GM12878 (cell line): ENCODE data around the gene DENND1C. TPM values are rescaled to one million over a fixed set of nuclear protein-coding genes. Genes with fewer than 3 reads are reported as not detected.
A peak's percentile ranks its signal among the peaks of the same experiment; 100 is the strongest.

Experiments
- BCLAF1 ChIP-seq: fragments of 450-650 bp; IDR thresholded peaks from 2 replicates; pipeline ENCODE4 v1.6.1; 2017; ENCODE audit warnings: antibody characterized with exemption, mild to moderate bottlenecking, moderate library complexity
- CBX3 ChIP-seq: fragments of 200-600 bp; sonication (generic); IDR thresholded peaks from 2 replicates; pipeline ENCODE4 v1.6.1; 2016; ENCODE audit warnings: low read depth, borderline replicate concordance
- CEBPZ ChIP-seq: fragments of 150-350 bp; IDR thresholded peaks from 2 replicates; pipeline ENCODE4 v1.6.1; 2016; ENCODE audit warnings: low read depth, low read length
- CHD1 ChIP-seq: IDR thresholded peaks from 2 replicates; pipeline ENCODE4 v1.6.1; 2012; ENCODE audit warnings: low read depth, low read length, improper control_type of control experiment
- CREM ChIP-seq: IDR thresholded peaks from 2 replicates; pipeline ENCODE4 v1.6.1; 2014; ENCODE audit warnings: antibody characterized with exemption, low read depth
- CUX1 ChIP-seq: IDR thresholded peaks from 2 replicates; pipeline ENCODE4 v1.6.1; 2012; ENCODE audit warnings: improper control_type of control experiment, low read depth, low read length; ENCODE audit not compliant: insufficient replicate concordance
- FOXK2 ChIP-seq: fragments of 450-650 bp; IDR thresholded peaks from 2 replicates; pipeline ENCODE4 v1.6.1; 2017; ENCODE audit warnings: mild to moderate bottlenecking, moderate library complexity
- HDAC2 ChIP-seq: fragments of 200-600 bp; sonication (generic); IDR thresholded peaks from 2 replicates; pipeline ENCODE4 v1.6.1; 2017
- LARP7 ChIP-seq: fragments of 450-650 bp; IDR thresholded peaks from 2 replicates; pipeline ENCODE4 v1.6.1; 2017; ENCODE audit warnings: mild to moderate bottlenecking
- NFIC ChIP-seq: IDR thresholded peaks from 2 replicates; pipeline ENCODE4 v1.6.1; 2012; ENCODE audit warnings: low read depth, mild to moderate bottlenecking, inconsistent platforms, low read length, moderate library complexity
- NFYB ChIP-seq: IDR thresholded peaks from 2 replicates; pipeline ENCODE4 v1.6.1; 2011; ENCODE audit warnings: low read depth, mild to moderate bottlenecking, low read length, improper control_type of control experiment, moderate library complexity; ENCODE audit not compliant: insufficient read depth
- NR2C1 ChIP-seq: fragments of 450-650 bp; IDR thresholded peaks from 2 replicates; pipeline ENCODE4 v1.6.1; 2017; ENCODE audit warnings: antibody characterized with exemption, mild to moderate bottlenecking, moderate library complexity
- RFX5 ChIP-seq: IDR thresholded peaks from 2 replicates; pipeline ENCODE4 v1.6.1; 2011; ENCODE audit warnings: low read depth, low read length, improper control_type of control experiment
- SP1 ChIP-seq: IDR thresholded peaks from one replicate; pipeline ENCODE4 v1.6.1; 2011; ENCODE audit warnings: low read depth, low read length
- STAT1 ChIP-seq: fragments of 450-650 bp; conservative IDR thresholded peaks from 2 replicates; pipeline ENCODE4 v1.6.1; 2014; ENCODE audit warnings: antibody characterized with exemption, mild to moderate bottlenecking
- TCF12 ChIP-seq: IDR thresholded peaks from 2 replicates; pipeline ENCODE4 v1.6.1; 2011; ENCODE audit warnings: low read depth, mild to moderate bottlenecking, low read length
- YY1 ChIP-seq: IDR thresholded peaks from 2 replicates; pipeline ENCODE4 v1.6.1; 2011; ENCODE audit warnings: low read depth, mild to moderate bottlenecking, low read length
- ZBTB33 ChIP-seq: fragments of 450-650 bp; IDR thresholded peaks from 2 replicates; pipeline ENCODE4 v1.6.1; 2017; ENCODE audit warnings: mild to moderate bottlenecking
- polyA plus RNA-seq, 11 experiments: library from polyadenylated mRNA; depleted of rRNA in 4 of 11; unstranded in 6 of 11; stranded (reverse) in 5 of 11; fragments of >200 nt; fragmentation: Nextera tagmentation in 4 of 11; fragmentation: Illumina TruSeq in 1 of 11; extraction: Ambion mirVana in 4 of 11; extraction: Trizol in 1 of 11; gene quantifications; 1 replicate in 1 of 11; 2 replicates in 10 of 11; pipeline versions ENCODE4 v1.2.1 to v1.2.3, GENCODE V29; 2011 to 2016; ENCODE audit warnings: inconsistent platforms in 2 of 11, missing spikeins in 2 of 11, low read depth in 1 of 11
- total RNA-seq, 4 experiments: library from RNA; depleted of rRNA in 3 of 4; stranded (reverse); fragments of >200 nt in 3 of 4; fragmentation: Illumina TruSeq in 1 of 4; extraction: Trizol in 1 of 4; gene quantifications; 2 replicates each; pipeline versions ENCODE4 v1.2.1 to v1.2.3, GENCODE V29; 2013 to 2021

Gene DENND1C
- total and polyA plus RNA-seq, 10 of the 15 experiments (the other 5 are each of a cell fraction or from before 2014, with no cell fraction given): 2.4 to 54.3 (median 32.7) TPM

- no peak for TF ChIP-seq TCF12
- peak; percentile 65; the same call in 1 of the 2 replicates for TF ChIP-seq NFIC
- no peak for TF ChIP-seq STAT1
- no peak for TF ChIP-seq CUX1
- TF ChIP-seq NFYB: peak; percentile 43; the same call in 1 of the 2 replicates
- no peak for TF ChIP-seq CHD1
- no peak for TF ChIP-seq BCLAF1
- peak; percentile 83 for TF ChIP-seq FOXK2
- TF ChIP-seq HDAC2: 0 out of 2 replicates have a peak, but pooled peaks have one; percentile 41
- TF ChIP-seq CBX3: no peak
- TF ChIP-seq SP1: peak; percentile 38
- no peak for TF ChIP-seq LARP7
- TF ChIP-seq CREM: peak; percentile 48
- TF ChIP-seq ZBTB33: no peak
- 0 out of 2 replicates have a peak, but pooled peaks have one; percentile 39 for TF ChIP-seq RFX5
- no peak for TF ChIP-seq CEBPZ
- peak; percentile 94 for TF ChIP-seq NR2C1
- TF ChIP-seq YY1: 0 out of 2 replicates have a peak, but pooled peaks have one; percentile 6
Measured at GRCh38 chr19:6527893-6528543, 46.4 kb upstream of the DENND1C start (continued).
